WTC11 (cell line): ENCODE data around the gene CD44. TPM values are rescaled to one million over a fixed set of nuclear protein-coding genes. Genes with fewer than 3 reads are reported as not detected.

Experiments used
- ATAC-seq: fragments of 200-7000 bp; cut with Tn5 transposase; 2 replicates; pipeline ENCODE4 v1.10.0; 2021; ENCODE audit warnings: mild to moderate bottlenecking, moderate library complexity
- CTCF ChIA-PET: fragments of 300-600 bp; sonication (Branson Sonifier 250); formaldehyde crosslinking; loops from one replicate; lab custom pipeline; 2021; ENCODE audit warnings: antibody characterized with exemption; lab: Charles Lee
- POLR2A ChIA-PET: fragments of 350-600 bp; sonication (Branson Sonifier 250); formaldehyde crosslinking; loops from one replicate; lab custom pipeline; 2021; ENCODE audit warnings: antibody characterized with exemption; lab: Charles Lee
- DNase-seq: peaks from one replicate; pipeline ENCODE4 v3.0.0; 2021; ENCODE audit warnings: low spot score
- H3K27ac Mint-ChIP-seq: 2 replicates; pipeline ENCODE4 v1.8.0; 2021; ENCODE audit warnings: mixed read lengths
- H3K27me3 Mint-ChIP-seq: 2 replicates; pipeline ENCODE4 v1.8.0; 2021; ENCODE audit warnings: low read depth, mild to moderate bottlenecking, moderate library complexity, mixed read lengths
- H3K36me3 Mint-ChIP-seq: 2 replicates; pipeline ENCODE4 v1.8.0; 2021; ENCODE audit warnings: mixed read lengths
- H3K4me1 Mint-ChIP-seq: 2 replicates; pipeline ENCODE4 v1.8.0; 2022; ENCODE audit warnings: mixed read lengths
- H3K4me3 Mint-ChIP-seq: 2 replicates; pipeline ENCODE4 v1.8.0; 2021; ENCODE audit warnings: mild to moderate bottlenecking, moderate library complexity, mixed read lengths
- H3K9me3 Mint-ChIP-seq: 2 replicates; pipeline ENCODE4 v1.8.0; 2021; ENCODE audit warnings: mixed read lengths
- AR ChIP-seq: fragments of 250-450 bp; sonication (Bioruptor Pico); IDR thresholded peaks from 2 replicates; pipeline ENCODE4 v1.9.0; 2021; ENCODE audit warnings: mild to moderate bottlenecking
- CDX4 ChIP-seq: fragments of 250-450 bp; sonication (Bioruptor Pico); IDR thresholded peaks from 2 replicates; pipeline ENCODE4 v1.9.0; 2021; ENCODE audit warnings: moderate library complexity, mild to moderate bottlenecking, inconsistent platforms, borderline replicate concordance
- E2F4 ChIP-seq: sonication (generic); formaldehyde crosslinking; IDR thresholded peaks from 2 replicates; pipeline ENCODE4 v1.8.1; 2022; ENCODE audit warnings: low read depth, mild to moderate bottlenecking, moderate library complexity, missing genetic modification reagents, borderline replicate concordance
- ERG ChIP-seq: fragments of 250-450 bp; sonication (Bioruptor Pico); IDR thresholded peaks from 2 replicates; pipeline ENCODE4 v1.8.0; 2021; ENCODE audit warnings: mild to moderate bottlenecking
- ETV6 ChIP-seq: sonication (generic); formaldehyde crosslinking; IDR thresholded peaks from 2 replicates; pipeline ENCODE4 v1.8.1; 2022; ENCODE audit warnings: mild to moderate bottlenecking, missing genetic modification reagents
- FOXK1 ChIP-seq: sonication (generic); formaldehyde crosslinking; IDR thresholded peaks from 2 replicates; pipeline ENCODE4 v1.8.0; 2022; ENCODE audit warnings: mild to moderate bottlenecking, moderate library complexity, missing genetic modification reagents
- IRF2 ChIP-seq: sonication (generic); formaldehyde crosslinking; IDR thresholded peaks from 2 replicates; pipeline ENCODE4 v1.8.0; 2022; ENCODE audit warnings: low read depth, missing genetic modification reagents, borderline replicate concordance
- JAZF1 ChIP-seq: fragments of 250-450 bp; sonication (Bioruptor Pico); IDR thresholded peaks from 2 replicates; pipeline ENCODE4 v1.9.0; 2021; ENCODE audit warnings: moderate library complexity, mild to moderate bottlenecking, inconsistent platforms
- KAT7 ChIP-seq: sonication (generic); formaldehyde crosslinking; IDR thresholded peaks from 2 replicates; pipeline ENCODE4 v1.8.1; 2023; ENCODE audit warnings: missing genetic modification reagents, mild to moderate bottlenecking, borderline replicate concordance
- MAX ChIP-seq: sonication (generic); formaldehyde crosslinking; IDR thresholded peaks from 2 replicates; pipeline ENCODE4 v1.8.0; 2022; ENCODE audit warnings: mild to moderate bottlenecking, missing genetic modification reagents
- NFATC4 ChIP-seq: fragments of 250-450 bp; sonication (Bioruptor Pico); IDR thresholded peaks from 2 replicates; pipeline ENCODE4 v1.9.0; 2021; ENCODE audit warnings: mild to moderate bottlenecking
- NFE2L1 ChIP-seq: sonication (generic); formaldehyde crosslinking; IDR thresholded peaks from 2 replicates; pipeline ENCODE4 v1.8.1; 2023; ENCODE audit warnings: missing genetic modification reagents
- RORB ChIP-seq: fragments of 250-450 bp; sonication (Bioruptor Pico); IDR thresholded peaks from 2 replicates; pipeline ENCODE4 v1.9.0; 2021; ENCODE audit warnings: mild to moderate bottlenecking
- SP1 ChIP-seq: sonication (generic); formaldehyde crosslinking; conservative IDR thresholded peaks from 2 replicates; pipeline ENCODE4 v1.8.1; 2022; ENCODE audit warnings: missing genetic modification reagents
- TEAD1 ChIP-seq: sonication (generic); formaldehyde crosslinking; IDR thresholded peaks from 2 replicates; pipeline ENCODE4 v1.8.0; 2022; ENCODE audit warnings: mild to moderate bottlenecking, missing genetic modification reagents
- USF2 ChIP-seq: sonication (generic); formaldehyde crosslinking; IDR thresholded peaks from 2 replicates; pipeline ENCODE4 v1.8.1; 2023; ENCODE audit warnings: mild to moderate bottlenecking, missing genetic modification reagents, moderate library complexity
- ZNF281 ChIP-seq: sonication (generic); formaldehyde crosslinking; IDR thresholded peaks from 2 replicates; pipeline ENCODE4 v1.8.0; 2023; ENCODE audit warnings: mild to moderate bottlenecking, missing genetic modification reagents
- ZSCAN18 ChIP-seq: fragments of 250-450 bp; sonication (Bioruptor Pico); IDR thresholded peaks from 2 replicates; pipeline ENCODE4 v2.1.2; 2022; ENCODE audit warnings: mild to moderate bottlenecking, moderate library complexity
- total RNA-seq: library from RNA; stranded (reverse); gene quantifications from 3 replicates; pipeline ENCODE4 v1.2.3, GENCODE V29; 2021

Gene CD44
- total RNA-seq, 1 experiment from 2014 or later = 12.0 TPM

- ATAC-seq (no peak), DNase-seq (no peak)
- Mint-ChIP-seq H3K4me1 (peaks cover 50% of the 10 kb centered on the region), H3K36me3 (no peaks in the 10 kb centered on the region), H3K4me3 (no peak overlapping the region), H3K9me3 (no peaks in the 10 kb centered on the region), H3K27me3 (no peaks in the 10 kb centered on the region), H3K27ac (no peak overlapping the region)
- POLR2A ChIA-PET = interaction anchor here (0.6 kb wide), 1 partner anchor 168 kb away, joined by 3 read pairs; no protein-coding TSS in a partner anchor
- no peak for TF ChIP-seq E2F4 (CRISPR knock-in tag)
- TF ChIP-seq KAT7 (CRISPR knock-in tag) = no peak
- no peak for TF ChIP-seq IRF2 (CRISPR knock-in tag)
- TF ChIP-seq SP1 (CRISPR knock-in tag) = no peak
- no peak for TF ChIP-seq NFE2L1 (CRISPR knock-in tag)
- no peak for TF ChIP-seq CDX4 (CRISPR knock-in tag)
- no peak for TF ChIP-seq JAZF1 (CRISPR knock-in tag)
- no peak for TF ChIP-seq FOXK1 (CRISPR knock-in tag)
- TF ChIP-seq ETV6 (CRISPR knock-in tag) = no peak
- no peak for TF ChIP-seq RORB (CRISPR knock-in tag)
- no peak for TF ChIP-seq ERG (CRISPR knock-in tag)
- TF ChIP-seq ZNF281 = no peak
- no peak for TF ChIP-seq MAX (CRISPR knock-in tag)
- TF ChIP-seq ZSCAN18 (CRISPR knock-in tag) = no peak
- no peak for TF ChIP-seq TEAD1 (CRISPR knock-in tag)
- no peak for TF ChIP-seq AR (CRISPR knock-in tag)
- TF ChIP-seq USF2 = no peak
- no peak for TF ChIP-seq NFATC4 (CRISPR knock-in tag)
- CTCF ChIA-PET = no interaction called here
Measured at GRCh38 chr11:35177370-35177769, 38.4 kb downstream of the CD44 start.
